HepG2 (cell line): ENCODE results near the gene FBXL7. TPM values are rescaled to one million over a fixed set of nuclear protein-coding genes. Genes with fewer than 3 reads are reported as not detected.

Experiments used
- ATAC-seq: fragments of 200-7000 bp; cut with Tn5 transposase; 3 replicates; pipeline ENCODE4 v1.9.1; 2020; ENCODE audit warnings: mild to moderate bottlenecking, moderate library complexity
- BruUV-seq: library from RNA; stranded (reverse); fragments of 400-500 nt; replicated peaks from 2 replicates; lab custom pipeline; 2021; lab: Mats Ljungman, UMichigan
- CTCF ChIA-PET: fragments of 300-600 bp; formaldehyde crosslinking; extraction: SDS; loops from one replicate; lab custom pipeline; 2021; ENCODE audit warnings: low total read pairs, inconsistent platforms, low intra/inter-chr PET ratio; lab: Yijun Ruan, JAX
- POLR2A ChIA-PET: fragments of 350-600 bp; sonication (Branson Sonifier 250); formaldehyde crosslinking; loops from one replicate; lab custom pipeline; 2020; ENCODE audit warnings: antibody characterized with exemption, inconsistent platforms; lab: Yijun Ruan, JAX
- DNase-seq: peaks from one replicate; pipeline ENCODE4 v3.0.0-alpha.2; 2015; ENCODE audit warnings: low spot score
- FAIRE-seq: peaks from 3 replicates; lab custom pipeline; 2011; peaks lifted over from hg19 to GRCh38; lab: Jason Lieb, UNC
- H2AFZ ChIP-seq: one replicate; pipeline ENCODE4 v1.6.1; 2011; ENCODE audit warnings: low read length, inconsistent platforms
- H3K27ac ChIP-seq: fragments of 300-600 bp; 3 replicates; pipeline ENCODE4 v1.8.0; 2011; ENCODE audit warnings: mixed run types, mild to moderate bottlenecking, mixed read lengths, low read length, inconsistent platforms; ENCODE audit not compliant: insufficient read depth; ENCODE audit errors: extremely low read length
- H3K27me3 ChIP-seq, 2 experiments: fragments of 200-600 bp in 1 of 2; 2 replicates in 1 of 2; 3 replicates in 1 of 2; pipeline versions ENCODE4 v1.6.0 to v1.8.0; 2011; ENCODE audit warnings: low read length in 2 of 2, mild to moderate bottlenecking in 2 of 2, moderate library complexity in 2 of 2, inconsistent platforms in 1 of 2; ENCODE audit not compliant: insufficient read depth in 2 of 2, control insufficient read depth in 1 of 2
- H3K36me3 ChIP-seq, 2 experiments: fragments of 200-600 bp in 1 of 2; replicated peaks in 1 of 2; 2 replicates in 1 of 2; 3 replicates in 1 of 2; pipeline versions ENCODE4 v1.5.1 to v1.8.0; 2011; ENCODE audit warnings: low read length in 2 of 2, inconsistent platforms in 1 of 2; ENCODE audit not compliant: insufficient read depth in 2 of 2, control insufficient read depth in 1 of 2
- H3K4me1 ChIP-seq: 2 replicates; pipeline ENCODE4 v1.5.1; 2012; ENCODE audit warnings: low read length, inconsistent platforms; ENCODE audit not compliant: insufficient read depth
- H3K4me2 ChIP-seq: 2 replicates; pipeline ENCODE4 v1.6.0; 2011; ENCODE audit warnings: low read depth, low read length, inconsistent platforms
- H3K4me3 ChIP-seq, 3 experiments: fragments of 200-600 bp in 1 of 3; sonication (generic), shearing (Covaris generic) in 1 of 3; replicated peaks in 1 of 3; 2 replicates each; pipeline ENCODE4 v1.5.1; 2011 to 2016; ENCODE audit warnings: low read length in 3 of 3, inconsistent platforms in 2 of 3, low read depth in 2 of 3, mild to moderate bottlenecking in 2 of 3, control low read depth in 1 of 3, mixed read lengths in 1 of 3; ENCODE audit not compliant: insufficient read depth in 1 of 3
- H3K79me2 ChIP-seq: one replicate; pipeline ENCODE4 v1.6.1; 2011; ENCODE audit warnings: low read length, inconsistent platforms; ENCODE audit not compliant: insufficient read depth
- H3K9ac ChIP-seq: 2 replicates; pipeline ENCODE4 v1.6.0; 2011; ENCODE audit warnings: mild to moderate bottlenecking, low read depth, low read length, inconsistent platforms; ENCODE audit not compliant: insufficient read depth
- H3K9me3 ChIP-seq: 2 replicates; pipeline ENCODE4 v1.5.1; 2012; ENCODE audit warnings: mild to moderate bottlenecking, low read length
- H4K20me1 ChIP-seq: 2 replicates; pipeline ENCODE4 v1.6.0; 2011; ENCODE audit warnings: inconsistent platforms, mild to moderate bottlenecking, low read length, moderate library complexity; ENCODE audit not compliant: insufficient read depth
- MBD4 ChIP-seq: IDR thresholded peaks from 2 replicates; pipeline ENCODE4 v1.6.1; 2012; ENCODE audit warnings: low read length, inconsistent platforms, borderline replicate concordance
- TAF15 ChIP-seq: fragments of 200-400 bp; formaldehyde crosslinking; IDR thresholded peaks from one replicate; pipeline ENCODE4 v1.6.1; 2018; ENCODE audit warnings: mild to moderate bottlenecking, low read depth, low read length; ENCODE audit not compliant: poor library complexity, severe bottlenecking
- TSC22D2 ChIP-seq: sonication (generic); formaldehyde crosslinking; IDR thresholded peaks from 2 replicates; pipeline ENCODE4 v1.5.1; 2020; ENCODE audit warnings: missing genetic modification reagents, mild to moderate bottlenecking, borderline replicate concordance
- ZFP36L2 ChIP-seq: sonication (generic); formaldehyde crosslinking; IDR thresholded peaks from 2 replicates; pipeline ENCODE4 v1.4.0; 2020; ENCODE audit warnings: missing genetic modification reagents
- ZMAT5 ChIP-seq: sonication (generic); formaldehyde crosslinking; IDR thresholded peaks from 2 replicates; pipeline ENCODE4 v1.5.0; 2020; ENCODE audit warnings: mild to moderate bottlenecking, low read depth, missing genetic modification reagents, borderline replicate concordance
- ZNF614 ChIP-seq: IDR thresholded peaks from 2 replicates; pipeline ENCODE4 v1.6.1; 2018; ENCODE audit warnings: missing biosample characterization, missing genetic modification reagents, inconsistent platforms, borderline replicate concordance
- ZNF619 ChIP-seq: sonication (generic); formaldehyde crosslinking; IDR thresholded peaks from 2 replicates; pipeline ENCODE4 v1.4.0; 2020; ENCODE audit warnings: mild to moderate bottlenecking, missing genetic modification reagents
- ZNF644 ChIP-seq: IDR thresholded peaks from 2 replicates; pipeline ENCODE4 v1.6.1; 2016; ENCODE audit warnings: low read depth
- ZNF770 ChIP-seq: sonication (generic); formaldehyde crosslinking; IDR thresholded peaks from 2 replicates; pipeline ENCODE4 v1.5.0; 2020; ENCODE audit warnings: mild to moderate bottlenecking, missing genetic modification reagents
- WGBS: methylation state at CpG from one replicate; pipeline ENCODE4 v1.1.6; 2017; ENCODE audit warnings: low lambda C conversion rate; 5-methylcytosine and 5-hydroxymethylcytosine counted together
- in situ Hi-C: cut with HindIII; loops from 2 replicates; pipeline ENCODE4 v1.10.0; 2017; ENCODE audit warnings: low pct_unique_long_range_greater_than_20kb; ENCODE audit not compliant: extremely low pct_ligation_motif_present
- intact Hi-C: fragments of 100-400 bp; cut with micrococcal nuclease; formaldehyde crosslinking; loops from one replicate; pipeline ENCODE4 v1.10.0; 2022; ENCODE audit not compliant: unreplicated experiment
- polyA plus RNA-seq, 8 experiments: library from polyadenylated mRNA; depleted of rRNA in 3 of 8; stranded (reverse) in 7 of 8; unstranded in 1 of 8; fragments of >200 nt; fragmentation: Illumina TruSeq in 4 of 8; extraction: Trizol in 4 of 8; gene quantifications; 2 replicates each; pipeline versions ENCODE4 v1.2.1 to v1.2.3, GENCODE V29; 2011 to 2016; ENCODE audit warnings: low read depth in 4 of 8, missing spikeins in 1 of 8, mixed read lengths in 1 of 8; ENCODE audit not compliant: insufficient read depth in 1 of 8
- total RNA-seq, 5 experiments: library from RNA; depleted of rRNA; stranded (reverse); fragments of >200 nt; fragmentation: Illumina TruSeq; extraction: Trizol; gene quantifications; 2 replicates each; pipeline ENCODE4 v1.2.3, GENCODE V29; 2016; ENCODE audit warnings: low read depth in 1 of 5

FBXL7 gene
- total and polyA plus RNA-seq, 2 of the 13 experiments (the other 11 are each of a cell fraction or from before 2014, with no cell fraction given) = 0.07 TPM; not detected in 1

GRCh38 chr5:15689836-15690235 is 189.9 kb downstream of the FBXL7 start:
- no peak for FAIRE-seq
- Histone ChIP-seq H3K4me2 (no peak overlapping the region), H3K27ac (no peak overlapping the region), H4K20me1 (no peaks in the 10 kb centered on the region), H3K4me3 (no peak overlapping the region), H3K9me3 (no peaks in the 10 kb centered on the region), H3K9ac (no peak overlapping the region), H3K36me3 (no peaks in the 10 kb centered on the region), H2AFZ (no peak overlapping the region), H3K4me1 (no peaks in the 10 kb centered on the region), H3K79me2 (no peaks in the 10 kb centered on the region), H3K27me3 (no peaks in the 10 kb centered on the region)
- BruUV-seq = no TSS peak
- WGBS = 6% methylated on average over 1 of the region's 1 CpG
- POLR2A ChIA-PET = no interaction called here
- TF ChIP-seq ZNF644 (no peak), ZNF770 (CRISPR knock-in tag) (no peak), ZNF614 (CRISPR knock-in tag) (no peak), ZMAT5 (CRISPR knock-in tag) (no peak), ZNF619 (no peak), TAF15 (no peak), ZFP36L2 (CRISPR knock-in tag) (no peak), TSC22D2 (CRISPR knock-in tag) (no peak), MBD4 (no peak)
- CTCF ChIA-PET = no interaction called here
- intact Hi-C loops (no loop called here), in situ Hi-C loops (no loop called here)
- ATAC-seq = no peak
- DNase-seq = no peak
